Stimulated activated CD4-positive, alpha-beta T cell treated with anti-CD3 and anti-CD28 coated beads, Interleukin-15, amount 100 ng/mL, for 48 hours (primary cell): Measurements from ENCODE around the gene CD38.

Experiments used
- DNase-seq, 2 donors: peaks; one replicate each; pipeline ENCODE4 v3.0.0-alpha.2; 2020; ENCODE audit warnings: low read depth in 2 of 2

Gene CD38

DNA sequence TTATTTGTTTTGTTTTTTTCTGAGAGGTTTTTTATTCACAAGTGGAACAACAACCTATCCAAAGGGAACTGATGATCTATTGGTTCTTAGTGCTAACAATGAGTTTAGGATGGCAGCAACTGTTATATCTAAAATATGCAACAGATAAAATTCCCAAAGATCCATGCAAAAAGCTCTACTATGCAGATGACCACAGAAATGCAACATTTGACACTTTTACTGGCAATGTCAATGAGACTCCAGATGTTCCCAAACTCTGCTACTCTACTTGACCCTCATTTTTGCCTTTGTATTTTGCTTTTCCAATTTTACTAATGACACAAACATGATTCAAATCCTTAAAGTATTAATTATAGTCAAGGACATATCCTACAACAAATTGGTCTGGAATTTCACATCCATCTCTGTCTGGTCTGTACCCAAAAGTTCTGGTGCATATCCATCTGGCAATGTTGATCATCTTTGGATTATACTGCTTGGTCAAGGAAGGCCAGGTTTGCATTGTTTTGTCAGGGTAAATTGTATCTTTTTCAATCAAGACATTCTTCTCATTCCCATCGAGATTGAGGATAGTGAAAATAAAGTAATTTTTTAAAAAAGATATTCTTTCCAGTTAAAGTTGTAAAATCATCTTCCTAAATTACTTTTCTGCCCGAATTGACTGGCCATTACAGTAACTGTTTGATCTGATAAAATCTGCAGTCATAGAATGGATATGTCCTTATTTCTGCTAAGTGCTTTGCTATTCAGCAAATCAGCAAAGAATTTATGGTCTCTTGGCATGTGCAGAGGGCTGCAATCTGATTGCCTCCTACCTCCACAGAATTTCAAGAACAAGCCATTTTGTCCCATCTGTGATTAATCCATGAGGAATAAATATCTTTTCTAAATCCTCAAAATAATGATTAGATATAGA is 86.8 kb downstream of the CD38 start:
- DNase-seq = no peak

DNA sequence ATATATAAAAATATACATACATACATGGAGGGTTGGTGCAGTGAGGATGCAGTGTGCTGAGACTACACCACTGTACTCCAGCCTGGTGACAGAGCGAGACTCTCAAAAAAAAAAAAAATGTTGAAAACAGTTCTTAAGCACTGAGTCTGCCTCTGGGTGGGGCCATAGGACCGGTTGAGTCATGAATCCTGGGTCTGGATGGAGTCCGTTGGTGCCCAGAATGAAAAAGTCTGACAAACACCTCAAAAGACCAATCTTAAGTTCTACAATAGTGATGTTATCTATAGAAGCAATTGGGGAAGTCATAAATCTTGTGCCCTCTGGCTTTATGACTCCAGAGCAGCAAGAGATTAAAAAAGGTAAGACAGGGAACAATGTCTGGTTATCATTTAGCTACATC is 90.0 kb downstream of the CD38 start:
- no peak for DNase-seq

DNA sequence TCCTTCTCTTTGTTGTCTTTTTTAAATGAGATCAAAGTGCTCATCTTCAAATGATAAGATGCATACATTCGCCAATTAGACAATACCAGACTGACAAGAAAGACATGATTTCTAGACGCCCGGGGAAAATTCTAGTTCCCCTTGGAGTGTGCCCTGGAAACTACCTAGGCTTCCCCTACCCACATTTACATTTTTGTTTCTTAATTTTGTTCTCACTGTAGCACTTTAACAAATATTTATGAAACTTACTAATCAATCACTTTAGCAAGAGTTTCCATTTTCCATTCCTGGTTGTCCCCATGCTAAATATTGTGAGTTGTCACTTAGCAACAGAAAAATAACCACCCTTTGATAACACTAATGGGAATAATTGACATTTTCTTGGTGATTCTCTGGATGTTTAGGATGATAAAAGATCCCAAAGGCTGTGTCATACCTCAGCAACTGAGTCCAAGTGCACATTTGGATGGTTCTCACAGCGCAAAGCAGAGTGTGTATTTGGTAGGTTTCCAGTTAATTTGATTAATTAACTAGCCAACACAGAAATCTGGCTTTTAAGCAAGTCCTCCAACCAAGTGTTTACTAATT is 90.8 kb downstream of the CD38 start:
- no peak for DNase-seq

DNA sequence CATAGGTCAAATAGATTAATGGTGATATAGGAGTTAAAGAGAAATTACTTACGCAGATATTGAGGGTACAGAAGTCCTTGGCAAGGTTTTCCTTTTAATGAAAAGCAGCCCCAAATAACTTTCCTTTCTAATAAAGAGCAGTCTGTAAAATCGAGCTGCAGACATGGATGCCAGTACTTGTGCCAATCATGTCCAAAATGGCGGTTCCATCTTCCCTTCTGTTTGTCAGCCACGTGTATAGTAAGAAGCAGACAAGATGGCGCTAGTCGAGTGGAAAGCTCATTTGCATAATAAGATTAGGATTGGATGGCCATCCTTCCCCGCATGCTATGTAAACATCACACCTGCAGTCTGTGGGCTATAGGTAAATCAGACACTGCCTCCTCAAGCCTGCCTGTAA is 92.0 kb downstream of the CD38 start:
- no peak for DNase-seq

DNA sequence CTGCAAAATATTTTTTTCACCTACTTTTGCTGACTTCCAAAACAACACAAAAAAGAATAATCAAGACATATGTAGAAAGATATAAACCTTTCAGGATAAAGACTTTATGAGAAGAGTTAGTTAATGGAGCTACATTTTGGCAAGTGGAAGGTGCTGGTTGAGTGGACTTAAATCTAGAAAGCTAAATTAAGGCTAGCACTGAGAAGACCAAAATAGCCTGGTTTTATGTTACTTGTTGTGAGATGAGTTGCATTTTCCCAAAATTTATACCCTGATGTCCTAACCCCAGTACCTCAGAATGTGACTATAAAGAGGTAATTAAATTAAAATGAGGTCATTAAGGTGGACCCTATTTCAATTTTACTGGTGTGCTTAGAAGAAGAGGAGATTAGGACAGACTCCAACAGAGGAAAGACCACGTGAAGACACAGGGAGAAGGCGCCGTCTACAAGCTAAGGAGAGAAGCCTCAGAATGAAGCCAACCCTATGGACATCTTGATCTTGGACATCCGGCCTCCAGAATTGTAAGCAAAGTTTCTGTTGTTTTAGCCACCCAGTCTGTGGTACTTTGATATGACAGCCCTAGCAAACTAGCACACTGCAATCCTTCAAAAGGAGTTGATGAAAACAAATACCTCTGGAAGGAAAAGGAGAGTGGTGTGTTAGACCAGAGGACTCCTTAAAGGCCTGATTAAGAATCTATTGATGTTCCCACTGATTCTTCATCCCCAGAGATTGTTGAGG is 93.0 kb downstream of the CD38 start:
- no peak for DNase-seq

DNA sequence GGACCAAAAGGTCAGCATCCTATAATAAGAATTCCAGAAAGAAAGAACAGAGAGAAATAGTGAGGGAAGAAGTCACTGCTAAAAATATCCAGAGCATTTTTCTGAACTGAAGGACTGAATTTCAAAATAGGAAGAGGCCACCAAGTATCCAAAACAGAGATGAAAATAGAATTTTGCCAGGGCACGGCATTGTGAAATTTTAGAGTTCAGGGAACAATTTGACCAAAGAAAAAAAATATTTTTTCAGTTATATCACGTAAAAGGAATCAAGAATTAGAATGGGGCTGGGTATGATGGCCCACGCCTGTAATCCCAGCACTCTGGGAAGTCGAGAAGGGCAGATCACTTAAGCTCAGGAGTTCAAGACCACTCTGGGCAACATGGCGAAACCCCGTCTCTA is 95.0 kb downstream of the CD38 start:
- no peak for DNase-seq

DNA sequence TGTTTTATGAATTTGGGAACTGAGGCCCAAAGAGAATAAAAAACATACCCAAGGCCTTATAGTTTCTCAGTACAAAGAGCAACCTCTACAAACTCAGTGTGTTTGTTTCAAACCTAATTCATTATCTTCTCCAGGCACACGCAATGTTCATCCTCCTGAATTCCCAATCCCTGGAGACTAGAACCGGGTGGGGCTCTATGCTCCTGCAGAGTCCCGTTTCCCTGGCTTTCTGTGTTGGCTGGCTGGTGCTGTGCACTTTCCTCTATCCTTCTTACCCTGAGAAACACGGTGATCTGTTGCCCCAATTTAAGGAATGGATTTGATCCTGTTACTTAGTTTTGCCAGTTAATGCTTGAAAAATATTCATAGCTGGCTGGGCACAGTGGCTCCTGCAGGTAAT is 96.5 kb downstream of the CD38 start:
- no peak for DNase-seq

DNA sequence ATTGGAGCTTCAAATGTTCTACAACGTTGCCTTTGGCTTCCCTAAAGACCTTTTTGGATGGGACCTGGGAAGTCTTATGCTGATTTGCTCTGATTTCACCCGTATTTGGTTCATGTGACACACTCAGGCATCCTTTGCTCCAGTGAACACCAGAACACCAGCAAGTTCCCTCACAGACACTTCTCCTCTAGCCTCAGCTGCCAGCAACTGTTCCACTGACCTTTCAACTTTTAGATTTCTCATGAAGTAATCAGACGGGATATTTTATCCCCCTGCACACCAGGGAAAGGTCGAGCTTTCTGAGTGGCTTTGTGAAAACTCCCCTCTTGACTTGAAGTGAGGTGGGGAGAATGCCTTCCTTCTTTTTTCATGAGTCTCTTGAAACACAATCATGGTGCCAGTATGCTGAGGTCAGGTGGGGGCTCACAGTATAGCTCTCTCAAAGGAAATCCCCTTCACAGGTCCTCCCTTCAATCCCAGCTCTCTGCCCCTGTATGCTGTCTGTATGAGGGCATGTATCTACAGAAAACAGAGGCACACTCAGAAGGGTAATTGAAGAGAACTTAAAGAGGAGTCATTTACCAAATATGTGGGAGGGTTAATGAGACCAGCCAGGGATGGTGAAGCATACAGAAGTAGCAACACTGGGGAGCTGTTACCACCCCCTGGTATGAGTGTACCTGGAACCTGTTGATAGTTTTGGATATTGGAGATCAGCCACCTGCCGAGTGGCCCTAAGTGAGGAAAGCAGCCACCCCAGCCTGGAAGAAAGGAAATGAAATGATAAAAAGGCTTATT is 97.7 kb downstream of the CD38 start:
- no peak for DNase-seq

DNA sequence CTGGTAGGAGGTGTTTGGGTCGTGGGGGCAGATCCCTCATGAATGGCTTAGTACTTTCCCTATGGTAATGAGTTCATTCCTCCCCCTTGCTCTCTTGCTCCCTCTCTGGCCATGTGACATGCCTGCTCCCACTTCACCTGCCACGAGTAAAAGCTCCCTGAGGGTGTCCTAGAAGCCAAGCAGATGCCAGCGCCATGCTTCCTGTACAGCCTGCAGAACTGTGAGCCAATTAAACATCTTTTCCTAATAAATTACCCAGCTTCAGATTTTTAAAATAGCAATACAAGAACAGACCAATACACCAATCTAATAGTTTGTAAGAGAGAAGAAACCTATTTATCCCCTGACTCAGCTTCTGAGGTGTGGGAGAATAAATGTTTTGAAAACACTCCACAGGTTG is 99.9 kb downstream of the CD38 start:
- DNase-seq = no peak

DNA sequence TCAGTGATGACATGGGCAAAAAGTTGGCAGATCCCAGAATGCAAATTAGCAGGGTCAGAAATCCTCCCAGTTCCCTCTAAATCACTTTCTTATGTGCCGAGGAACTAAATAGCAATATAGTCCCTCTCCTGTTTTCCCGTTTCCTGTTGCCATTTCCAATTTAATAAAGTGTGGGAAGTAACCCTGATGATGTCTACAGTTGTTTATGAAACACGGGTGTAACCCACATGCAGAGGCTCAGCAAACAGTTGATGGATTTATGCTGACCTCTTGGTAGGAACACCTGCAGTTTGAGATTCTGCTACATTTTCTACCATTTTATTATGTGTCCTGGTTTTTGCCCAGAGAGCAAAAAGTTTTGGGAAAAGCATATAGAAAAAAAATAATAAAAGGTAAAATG is 103.7 kb downstream of the CD38 start:
- no peak for DNase-seq

DNA sequence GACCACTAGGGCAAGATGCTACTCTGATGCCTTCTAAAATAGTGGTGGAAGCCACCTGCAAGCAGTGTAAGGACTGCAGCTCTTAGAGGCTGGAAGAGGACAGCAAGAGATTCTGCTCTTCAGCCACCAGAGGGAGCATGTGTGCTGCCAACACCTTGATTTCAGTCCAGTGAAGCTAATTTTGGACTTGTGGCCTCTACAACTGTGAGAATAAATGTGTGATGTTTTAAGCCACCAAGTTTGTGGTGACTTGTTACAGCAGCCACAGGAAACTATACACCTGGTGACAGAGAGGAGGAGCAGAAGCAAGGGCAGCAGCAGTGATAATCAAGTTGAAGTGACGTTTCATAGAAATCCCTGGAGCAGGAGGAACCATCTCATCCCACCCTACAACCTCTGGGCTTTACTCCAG is 104.6 kb downstream of the CD38 start:
- DNase-seq = peak in 1 of 2 donors; percentile 22

DNA sequence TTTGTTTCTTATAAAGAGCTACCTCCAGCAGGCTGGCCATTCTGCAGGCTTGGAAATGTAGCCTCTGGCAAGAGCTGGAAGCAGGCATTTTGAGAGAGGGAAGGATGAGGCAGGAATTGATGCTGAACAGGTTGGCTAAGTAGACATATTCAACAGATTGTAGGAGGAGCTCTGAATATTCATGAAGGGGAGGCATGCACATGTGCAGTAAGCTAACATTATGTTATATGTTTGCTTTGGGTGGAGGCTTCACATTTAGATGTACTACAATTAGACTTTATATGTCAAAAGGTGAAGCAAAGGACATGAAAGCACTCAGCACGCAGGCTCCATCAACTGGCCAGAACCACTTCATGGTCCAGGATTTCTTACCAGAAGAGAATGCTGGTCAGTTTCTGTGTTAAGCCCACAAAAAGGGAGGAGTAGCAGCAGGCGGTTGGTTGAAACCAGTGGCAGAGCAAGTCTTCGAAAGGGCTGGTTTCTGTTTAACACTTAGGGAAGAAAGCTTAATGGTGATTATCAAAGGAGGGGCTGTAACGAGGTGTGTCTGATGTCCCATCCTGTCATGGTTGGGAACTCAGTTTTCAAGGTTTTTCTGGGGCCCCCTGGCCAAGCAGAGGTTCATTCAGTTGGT is 105.6 kb downstream of the CD38 start:
- DNase-seq = no peak

DNA sequence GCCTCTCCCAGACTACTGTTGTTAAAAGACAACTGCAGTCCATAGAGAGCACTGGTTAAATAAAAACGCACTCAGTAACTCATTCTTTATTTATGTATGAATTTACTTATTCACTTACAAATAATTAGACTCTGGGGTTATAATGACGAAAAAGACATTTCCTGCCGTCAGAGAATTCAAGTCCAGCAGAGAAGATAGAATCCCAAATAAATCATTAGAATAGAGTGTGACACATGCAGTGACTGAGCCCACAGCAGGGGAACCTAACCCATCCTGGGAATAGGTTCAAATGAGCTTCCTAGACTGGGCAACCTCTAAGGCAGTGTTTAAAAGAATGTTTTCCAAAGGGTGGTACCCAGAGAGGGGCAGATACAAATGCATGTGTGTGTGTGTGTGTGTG is 106.5 kb downstream of the CD38 start:
- DNase-seq = no peak

DNA sequence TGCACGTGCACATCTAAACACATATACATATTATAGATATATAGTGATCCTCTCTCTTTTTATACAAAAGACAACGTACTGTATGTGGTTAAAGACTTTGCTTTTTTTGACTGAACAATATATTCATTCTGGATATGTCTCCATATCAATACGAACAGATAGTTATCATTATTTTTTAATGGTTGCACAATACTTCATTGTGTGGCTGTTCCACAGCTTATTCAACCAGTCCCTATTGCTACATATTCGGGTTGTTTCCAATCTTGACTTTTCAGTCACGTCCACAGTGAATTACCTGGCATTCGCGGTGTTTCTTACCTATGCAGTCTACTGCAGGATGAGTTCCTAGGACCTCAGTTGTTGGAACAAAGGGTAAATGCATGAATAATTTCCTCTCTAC is 107.3 kb downstream of the CD38 start:
- no peak for DNase-seq

DNA sequence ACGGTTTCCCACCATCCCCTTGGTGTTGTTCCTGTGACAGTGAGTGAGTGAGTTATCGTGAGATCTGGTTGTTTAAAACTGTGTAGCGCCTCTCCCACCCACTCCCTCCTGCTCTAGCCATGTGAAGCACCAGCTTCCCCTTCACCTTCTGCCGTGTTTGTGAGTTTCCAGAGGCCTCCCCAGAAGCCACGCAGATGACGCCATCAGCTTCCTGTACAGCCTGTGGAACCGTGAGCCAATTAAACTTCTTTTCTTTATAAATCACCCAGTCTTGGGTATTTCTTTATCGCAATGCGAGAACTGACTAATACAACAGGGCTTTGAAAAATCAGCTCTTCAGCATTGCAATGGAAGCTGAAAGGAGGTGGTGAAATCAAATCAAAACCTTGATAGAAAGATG is 110.4 kb downstream of the CD38 start:
- DNase-seq = no peak

DNA sequence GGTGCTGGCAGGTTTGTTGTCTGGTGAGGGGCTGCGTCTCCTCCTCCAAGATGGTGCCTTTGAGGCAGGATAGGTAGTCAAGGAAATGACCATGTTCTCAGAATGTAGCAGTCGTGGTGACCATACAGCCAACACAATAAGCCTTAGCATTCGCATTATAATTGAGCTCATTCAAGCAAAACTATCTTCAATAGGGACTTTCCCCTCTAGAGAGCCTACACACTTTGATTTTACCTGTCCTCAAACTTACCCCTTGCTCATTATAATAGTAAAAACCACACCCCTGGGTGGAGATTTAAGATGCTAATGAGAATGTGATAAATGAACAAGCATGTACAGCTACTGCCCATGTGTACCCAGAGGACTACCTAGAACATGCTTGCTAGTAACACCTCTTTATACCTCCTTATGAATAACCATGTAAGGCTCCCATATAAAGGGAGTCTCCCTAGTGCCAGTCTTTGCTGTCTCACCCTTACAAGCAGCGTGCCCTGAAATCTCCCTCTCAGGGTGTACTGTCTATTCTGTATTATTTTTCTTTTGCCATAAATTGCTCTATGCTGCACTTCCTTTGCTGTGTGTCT is 112.2 kb downstream of the CD38 start:
- no peak for DNase-seq

DNA sequence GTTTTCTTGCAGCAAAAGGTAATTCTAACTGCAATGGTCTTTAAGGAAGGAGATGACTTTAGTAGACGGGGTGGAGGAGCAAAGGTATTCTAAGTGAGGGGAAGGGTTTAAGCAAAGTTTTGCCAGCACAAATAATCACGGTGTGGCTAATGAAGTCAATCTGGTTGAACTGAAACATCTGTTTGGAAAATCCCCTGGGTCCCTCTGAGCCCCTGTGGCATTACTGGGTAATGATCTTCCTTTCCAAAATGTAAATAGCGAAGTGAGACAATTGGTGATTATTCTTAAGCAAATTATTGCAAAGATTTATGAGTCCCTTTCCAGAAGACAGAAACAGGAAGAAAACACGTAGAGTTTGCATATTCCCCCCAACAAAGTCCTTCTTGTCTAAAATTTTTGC is 113.2 kb downstream of the CD38 start:
- no peak for DNase-seq

DNA sequence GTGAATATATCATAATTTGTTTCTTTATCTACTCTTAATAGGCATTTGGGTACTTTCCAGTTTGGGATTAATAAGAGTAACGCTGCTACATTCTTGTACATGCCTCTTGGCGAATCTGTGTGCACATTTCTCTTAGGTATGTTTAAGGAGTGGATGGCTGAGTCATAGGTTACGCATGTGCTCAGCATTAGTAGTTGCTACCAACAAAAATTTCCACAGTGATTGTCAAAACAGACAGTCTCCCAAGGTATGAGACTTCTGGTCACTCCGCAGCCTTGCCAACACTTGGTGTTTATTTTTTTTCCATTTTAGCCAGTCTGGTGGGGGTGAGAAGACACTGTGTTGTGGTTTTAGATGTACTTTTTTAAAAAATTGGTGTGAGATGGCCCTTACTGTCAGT is 115.8 kb downstream of the CD38 start:
- no peak for DNase-seq

DNA sequence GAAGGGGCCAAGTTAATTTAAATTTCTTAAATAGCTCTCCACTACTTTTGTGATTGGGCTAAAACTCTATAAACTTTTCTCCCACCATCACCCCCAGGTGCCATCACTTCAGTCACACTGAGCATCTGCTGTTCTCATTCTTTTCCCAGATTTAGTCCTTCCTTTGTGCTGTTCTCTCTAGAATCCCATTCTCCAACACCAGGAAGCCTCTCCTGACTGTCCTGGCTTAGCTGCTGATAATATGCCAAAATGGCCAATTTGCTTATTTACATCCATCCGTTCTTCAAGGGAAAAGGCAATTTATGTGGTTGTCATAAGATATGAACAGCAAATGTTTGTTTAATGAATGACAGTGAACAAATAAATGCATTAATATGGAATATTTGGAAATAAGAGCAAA is 116.3 kb downstream of the CD38 start:
- no peak for DNase-seq

DNA sequence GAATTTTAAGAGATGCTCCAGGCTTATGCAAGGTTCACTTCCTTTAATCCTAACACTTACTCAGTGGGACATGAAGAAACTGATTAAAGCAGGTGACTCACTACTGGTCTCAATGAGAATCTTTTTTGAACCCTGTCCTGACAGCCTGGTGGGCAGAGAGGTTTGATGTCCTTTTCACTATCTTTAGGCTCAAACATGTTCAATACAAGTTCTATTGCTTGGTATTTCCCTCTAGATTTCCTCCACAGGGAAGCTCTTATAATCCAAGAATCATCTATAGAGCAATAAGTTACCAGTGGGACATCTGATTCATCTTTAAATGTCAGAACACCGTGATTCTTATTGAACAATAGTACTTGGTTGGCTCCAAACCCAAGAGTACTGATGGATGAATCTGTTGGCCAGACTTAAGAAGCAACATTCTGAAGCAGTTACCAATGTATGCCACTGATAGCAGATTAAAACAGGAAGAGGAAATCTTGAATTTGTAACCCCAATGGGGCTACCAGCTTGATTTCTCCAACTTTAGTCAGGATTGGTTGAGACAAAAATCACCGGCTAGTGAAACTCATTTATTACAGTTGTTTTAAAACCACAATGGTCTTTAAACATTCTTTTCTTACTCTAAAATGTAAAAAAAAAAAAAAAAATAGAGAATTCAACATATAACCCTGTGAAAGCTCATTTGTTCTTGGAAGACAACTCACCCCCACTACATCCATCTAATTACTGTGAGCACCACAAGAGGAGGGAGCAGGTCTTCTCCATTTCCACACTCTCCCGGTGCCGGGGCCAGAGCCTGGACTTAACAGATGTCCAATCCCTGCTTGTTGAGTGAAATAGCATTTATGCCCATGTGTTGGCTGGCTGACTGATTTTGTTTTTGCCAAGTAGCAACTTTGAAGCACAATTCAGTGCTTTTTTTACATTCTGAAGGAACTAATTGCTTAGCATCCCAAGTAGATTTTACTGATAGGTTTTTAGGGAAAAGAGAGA is 117.1 kb downstream of the CD38 start:
- no peak for DNase-seq
